H1 (cell line): ENCODE data around the gene COL5A2. TPM values are rescaled to one million over a fixed set of nuclear protein-coding genes. Genes with fewer than 3 reads are reported as not detected.

ENCODE experiments used
- CTCF ChIA-PET: fragments of 300-600 bp; sonication (Branson Sonifier 250); formaldehyde crosslinking; loops from one replicate; lab custom pipeline; 2021; ENCODE audit not compliant: partially characterized antibody; lab: Charles Lee
- POLR2A ChIA-PET: fragments of 300-600 bp; sonication (Branson Sonifier 250); formaldehyde crosslinking; loops from one replicate; lab custom pipeline; 2021; ENCODE audit warnings: inconsistent platforms; ENCODE audit not compliant: partially characterized antibody; lab: Charles Lee
- DNase-seq, 2 experiments: peaks; one replicate each; pipeline versions ENCODE4 v3.0.0 to v3.0.0-alpha.2; 2010 to 2022; ENCODE audit warnings: low spot score in 2 of 2, low read depth in 1 of 2, mixed read lengths in 1 of 2
- FAIRE-seq: peaks from 2 replicates; lab custom pipeline; 2011; peaks lifted over from hg19 to GRCh38; lab: Jason Lieb, UNC
- H2AFZ ChIP-seq: 2 replicates; pipeline ENCODE4 v1.8.1; 2012; ENCODE audit warnings: low read length, inconsistent platforms
- H2AK5ac ChIP-seq: 2 replicates; pipeline ENCODE4 v1.6.1; 2013; ENCODE audit warnings: low read depth, low read length
- H2BK120ac ChIP-seq: replicated peaks from 2 replicates; pipeline ENCODE3; 2013; ENCODE audit warnings: low read depth, low read length, inconsistent platforms
- H2BK12ac ChIP-seq: 2 replicates; pipeline ENCODE4 v1.6.1; 2013; ENCODE audit warnings: low read depth, low read length
- H2BK15ac ChIP-seq: 2 replicates; pipeline ENCODE4 v1.6.1; 2013; ENCODE audit warnings: low read length
- H2BK20ac ChIP-seq: 2 replicates; pipeline ENCODE4 v1.6.1; 2013; ENCODE audit warnings: low read length
- H2BK5ac ChIP-seq: 2 replicates; pipeline ENCODE4 v1.6.1; 2013; ENCODE audit warnings: low read depth, low read length
- H3K14ac ChIP-seq: 2 replicates; pipeline ENCODE4 v1.6.1; 2013; ENCODE audit warnings: inconsistent platforms; ENCODE audit not compliant: insufficient read length
- H3K18ac ChIP-seq: 2 replicates; pipeline ENCODE4 v1.6.1; 2013; ENCODE audit warnings: low read length; ENCODE audit errors: extremely low read depth
- H3K23ac ChIP-seq: 2 replicates; pipeline ENCODE4 v1.6.1; 2013; ENCODE audit warnings: inconsistent platforms; ENCODE audit not compliant: insufficient read length
- H3K23me2 ChIP-seq: 2 replicates; pipeline ENCODE4 v1.6.1; 2013; ENCODE audit warnings: low read depth, low read length
- H3K27ac ChIP-seq: 2 replicates; pipeline ENCODE4 v1.6.1; 2011; ENCODE audit warnings: low read depth, low read length, inconsistent platforms
- H3K27me3 ChIP-seq, 4 experiments: replicated peaks in 1 of 4; 1 replicate in 1 of 4; 2 replicates in 3 of 4; pipeline versions ENCODE4 v1.6.1 to v1.8.1; 2011 to 2013; ENCODE audit warnings: low read length in 3 of 4, mild to moderate bottlenecking in 3 of 4, inconsistent platforms in 2 of 4, mixed read lengths in 2 of 4, moderate library complexity in 1 of 4; ENCODE audit not compliant: control insufficient read depth in 3 of 4, insufficient read depth in 3 of 4; ENCODE audit errors: extremely low read depth in 1 of 4
- H3K36me3 ChIP-seq, 4 experiments: 2 replicates each; pipeline versions ENCODE4 v1.6.1 to v1.8.1; 2011 to 2013; ENCODE audit warnings: mild to moderate bottlenecking in 4 of 4, low read length in 3 of 4, moderate library complexity in 2 of 4, control low read depth in 1 of 4, inconsistent platforms in 1 of 4; ENCODE audit not compliant: insufficient read depth in 4 of 4, control insufficient read depth in 2 of 4
- H3K4ac ChIP-seq: replicated peaks from 2 replicates; pipeline ENCODE3; 2013; ENCODE audit warnings: low read length, low read depth, mixed read lengths, inconsistent platforms; ENCODE audit not compliant: insufficient read length
- H3K4me1 ChIP-seq, 4 experiments: replicated peaks in 1 of 4; 1 replicate in 1 of 4; 2 replicates in 3 of 4; pipeline versions ENCODE4 v1.6.1 to v1.8.1; 2011 to 2013; ENCODE audit warnings: low read length in 3 of 4, inconsistent platforms in 2 of 4, mixed read lengths in 1 of 4; ENCODE audit not compliant: insufficient read depth in 4 of 4, control insufficient read depth in 3 of 4
- H3K4me2 ChIP-seq, 2 experiments: 2 replicates each; pipeline versions ENCODE4 v1.6.1 to v1.8.1; 2011 to 2013; ENCODE audit warnings: low read depth in 2 of 2, low read length in 2 of 2, control low read depth in 1 of 2, inconsistent platforms in 1 of 2, mild to moderate bottlenecking in 1 of 2; ENCODE audit not compliant: insufficient read depth in 1 of 2
- H3K4me3 ChIP-seq, 4 experiments: fragments of 200-600, 300-600 bp in 1 of 4; sonication (generic), shearing (Covaris generic), sonication (Bioruptor Twin) in 1 of 4; 2 replicates each; pipeline versions ENCODE4 v1.5.1 to v1.8.1; 2011 to 2016; ENCODE audit warnings: low read length in 4 of 4, low read depth in 3 of 4, control low read depth in 2 of 4, inconsistent platforms in 2 of 4, mild to moderate bottlenecking in 2 of 4, mixed read lengths in 1 of 4, moderate library complexity in 1 of 4; ENCODE audit not compliant: insufficient read depth in 2 of 4; ENCODE audit errors: extremely low read depth in 1 of 4
- H3K56ac ChIP-seq: replicated peaks from 2 replicates; pipeline ENCODE3; 2013; ENCODE audit warnings: low read depth, mild to moderate bottlenecking, mixed read lengths, low read length, inconsistent platforms; ENCODE audit not compliant: insufficient read length
- H3K79me1 ChIP-seq: 2 replicates; pipeline ENCODE4 v1.6.1; 2013; ENCODE audit warnings: low read depth, low read length, control low read depth
- H3K79me2 ChIP-seq, 2 experiments: 2 replicates each; pipeline versions ENCODE4 v1.6.1 to v1.8.1; 2012 to 2013; ENCODE audit warnings: low read length in 2 of 2, mild to moderate bottlenecking in 2 of 2, inconsistent platforms in 1 of 2; ENCODE audit not compliant: insufficient read depth in 2 of 2, control insufficient read depth in 1 of 2
- H3K9ac ChIP-seq, 4 experiments: replicated peaks in 1 of 4; 1 replicate in 1 of 4; 2 replicates in 3 of 4; pipeline versions ENCODE4 v1.6.1 to v1.8.1; 2011 to 2013; ENCODE audit warnings: low read depth in 3 of 4, low read length in 3 of 4, control low read depth in 2 of 4, mild to moderate bottlenecking in 2 of 4, moderate library complexity in 2 of 4, inconsistent platforms in 1 of 4; ENCODE audit errors: extremely low read depth in 1 of 4
- H3K9me3 ChIP-seq, 2 experiments: 2 replicates each; pipeline versions ENCODE4 v1.6.1 to v1.8.1; 2012 to 2013; ENCODE audit warnings: mild to moderate bottlenecking in 2 of 2, moderate library complexity in 2 of 2, control low read depth in 1 of 2, inconsistent platforms in 1 of 2, low read depth in 1 of 2, low read length in 1 of 2, mixed read lengths in 1 of 2; ENCODE audit not compliant: insufficient read depth in 2 of 2
- H4K20me1 ChIP-seq, 2 experiments: replicated peaks in 1 of 2; 2 replicates each; pipeline versions ENCODE3 to v1.8.1; 2011 to 2013; ENCODE audit warnings: inconsistent platforms in 2 of 2, low read length in 2 of 2, mild to moderate bottlenecking in 1 of 2; ENCODE audit not compliant: insufficient read depth in 2 of 2, control insufficient read depth in 1 of 2
- H4K5ac ChIP-seq: 2 replicates; pipeline ENCODE4 v1.6.1; 2013; ENCODE audit warnings: low read length, low read depth, mixed read lengths, inconsistent platforms; ENCODE audit not compliant: insufficient read length
- H4K8ac ChIP-seq: 2 replicates; pipeline ENCODE4 v1.8.0; 2013; ENCODE audit warnings: mild to moderate bottlenecking, moderate library complexity, low read length, inconsistent platforms; ENCODE audit not compliant: insufficient read depth; ENCODE audit errors: extremely low read depth
- H4K91ac ChIP-seq: replicated peaks from 2 replicates; pipeline ENCODE3; 2013; ENCODE audit warnings: low read length, mixed read lengths, inconsistent platforms; ENCODE audit not compliant: insufficient read length
- USF2 ChIP-seq: IDR thresholded peaks from 2 replicates; pipeline ENCODE4 v1.6.1; 2011; ENCODE audit warnings: low read length, improper control_type of control experiment
- WGBS, 2 experiments: shearing (Covaris generic) in 1 of 2; methylation state at CpG; one replicate each; pipeline versions ENCODE4 v1.1.6 to v1.1.7; 2013 to 2015; ENCODE audit warnings: low lambda C conversion rate in 2 of 2, mixed read lengths in 2 of 2, inconsistent platforms in 1 of 2, low coverage in 1 of 2, missing lambda C conversion rate in 1 of 2; ENCODE audit not compliant: insufficient replicate concordance in 2 of 2, insufficient coverage in 1 of 2, insufficient read length in 1 of 2; ENCODE audit errors: extremely low coverage in 1 of 2, missing lambda C conversion rate in 1 of 2; 5-methylcytosine and 5-hydroxymethylcytosine counted together
- polyA plus RNA-seq, 7 experiments: library from polyadenylated mRNA; depleted of rRNA in 3 of 7; stranded (reverse) in 5 of 7; unstranded in 2 of 7; fragments of >200 nt in 5 of 7; fragments of 200-250 nt in 2 of 7; gene quantifications; 1 replicate in 5 of 7; 2 replicates in 1 of 7; 4 replicates in 1 of 7; pipeline versions ENCODE4 v1.2.1 to v1.2.3, GENCODE V29; 2011 to 2013; ENCODE audit warnings: missing spikeins in 2 of 7, mixed read lengths in 2 of 7
- total RNA-seq: library from RNA; stranded (reverse); fragmentation: NEBNext Ultra II Directional; extraction: Animal tissue kit (Norgen Biotek cat#: 25700); gene quantifications from 2 replicates; pipeline ENCODE4 v1.2.1, GENCODE V29; 2021

Gene COL5A2
- total and polyA plus RNA-seq, 2 of the 8 experiments (the other 6 are each of a cell fraction or from before 2014, with no cell fraction given), result 4.7 to 24.2 TPM

GRCh38 chr2:189022053-189022481, 157.5 kb downstream of the COL5A2 start:
- Histone ChIP-seq H3K56ac (no peak overlapping the region), H3K9me3 (no peaks in the 10 kb centered on the region), H2BK20ac (no peak overlapping the region), H2AK5ac (no peak overlapping the region), H3K4me3 (no peak overlapping the region), H2BK120ac (no peak overlapping the region), H3K79me2 (no peaks in the 10 kb centered on the region), H3K14ac (no peak overlapping the region), H4K91ac (no peak overlapping the region), H3K79me1 (no peaks in the 10 kb centered on the region), H2AFZ (no peak overlapping the region), H3K27me3 (no peaks in the 10 kb centered on the region), H2BK5ac (no peak overlapping the region), H3K4ac (no peak overlapping the region), H3K4me2 (no peak overlapping the region), H4K8ac (no peak overlapping the region), H3K27ac (no peak overlapping the region), H4K5ac (no peak overlapping the region), H3K23me2 (no peaks in the 10 kb centered on the region), H4K20me1 (no peaks in the 10 kb centered on the region), H3K36me3 (no peaks in the 10 kb centered on the region), H3K9ac (no peak overlapping the region), H2BK12ac (no peak overlapping the region), H3K4me1 (no peaks in the 10 kb centered on the region), H3K23ac (no peak overlapping the region), H2BK15ac (no peak overlapping the region), H3K18ac (no peak overlapping the region)
- 86% methylated on average over 7 of the region's 7 CpGs; no CpG with 5 or more reads in 1 of the 2 experiments for WGBS, 2 experiments
- CTCF ChIA-PET, result interaction anchor here (0.9 kb wide), 1 partner anchor 9 kb away, joined by 4 read pairs; no protein-coding TSS in a partner anchor
- FAIRE-seq (no peak), DNase-seq (no peak)
- POLR2A ChIA-PET, result no interaction called here
- TF ChIP-seq USF2, result no peak
